ENCODE measurements around the gene PRLR. TPM values are rescaled to one million over a fixed set of nuclear protein-coding genes. Genes with fewer than 3 reads are reported as not detected.

The PRLR gene
- total and polyA plus RNA-seq, 2 of the 8 experiments (the other 6 are each of a cell fraction or from before 2014, with no cell fraction given) = 0.53 to 2.5 TPM

GRCh38 chr5:35089334-35090314 lies 140.7 kb downstream of the PRLR start (continued):
- TF ChIP-seq CHD7 (IDR thresholded peaks at IDR 0.05; ENCODE audit: insufficient replicate concordance, low read length) = no peak
